ENCODE results near the gene NIN.

DNA sequence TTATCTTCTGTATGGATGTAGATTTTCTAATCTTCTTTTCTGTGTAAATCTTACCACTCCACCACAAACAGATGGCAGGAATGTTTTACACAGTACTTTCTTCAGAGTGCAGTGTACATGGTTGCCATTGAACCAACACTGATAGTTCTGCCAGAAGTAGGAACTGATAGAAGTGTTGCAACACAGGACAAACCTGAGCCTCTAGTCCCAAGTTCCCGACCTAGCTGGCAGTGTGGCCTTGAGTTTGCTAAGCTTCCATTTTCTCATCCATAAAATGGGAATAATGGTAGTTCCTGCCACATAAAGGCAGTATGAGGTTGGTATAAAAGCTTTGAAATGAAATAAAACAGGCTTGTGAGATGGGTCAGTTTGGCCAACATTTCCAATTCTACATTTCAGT, 112.0 kb downstream of the NIN start:
- TF ChIP-seq CTCF (IDR thresholded peaks at IDR 0.05), result no peak
- TF ChIP-seq POLR2A (IDR thresholded peaks at IDR 0.05), result no peak
